HG02759 (cell line): Measurements from ENCODE around the gene CCDC110.
A peak's percentile ranks its signal among the peaks of the same experiment; 100 is the strongest.
"Not testable (repeated sequence)": the region's sequence is repeated elsewhere in the genome, so short reads cannot be mapped to it uniquely, and the experiment has no call there.

Experiments
- ATAC-seq: cut with Tn5 transposase; IDR thresholded peaks from one replicate; pipeline ENCODE4 v1.9.1; 2021; ENCODE audit warnings: mild to moderate bottlenecking, moderate library complexity; ENCODE audit not compliant: unreplicated experiment

Gene CCDC110

DNA sequence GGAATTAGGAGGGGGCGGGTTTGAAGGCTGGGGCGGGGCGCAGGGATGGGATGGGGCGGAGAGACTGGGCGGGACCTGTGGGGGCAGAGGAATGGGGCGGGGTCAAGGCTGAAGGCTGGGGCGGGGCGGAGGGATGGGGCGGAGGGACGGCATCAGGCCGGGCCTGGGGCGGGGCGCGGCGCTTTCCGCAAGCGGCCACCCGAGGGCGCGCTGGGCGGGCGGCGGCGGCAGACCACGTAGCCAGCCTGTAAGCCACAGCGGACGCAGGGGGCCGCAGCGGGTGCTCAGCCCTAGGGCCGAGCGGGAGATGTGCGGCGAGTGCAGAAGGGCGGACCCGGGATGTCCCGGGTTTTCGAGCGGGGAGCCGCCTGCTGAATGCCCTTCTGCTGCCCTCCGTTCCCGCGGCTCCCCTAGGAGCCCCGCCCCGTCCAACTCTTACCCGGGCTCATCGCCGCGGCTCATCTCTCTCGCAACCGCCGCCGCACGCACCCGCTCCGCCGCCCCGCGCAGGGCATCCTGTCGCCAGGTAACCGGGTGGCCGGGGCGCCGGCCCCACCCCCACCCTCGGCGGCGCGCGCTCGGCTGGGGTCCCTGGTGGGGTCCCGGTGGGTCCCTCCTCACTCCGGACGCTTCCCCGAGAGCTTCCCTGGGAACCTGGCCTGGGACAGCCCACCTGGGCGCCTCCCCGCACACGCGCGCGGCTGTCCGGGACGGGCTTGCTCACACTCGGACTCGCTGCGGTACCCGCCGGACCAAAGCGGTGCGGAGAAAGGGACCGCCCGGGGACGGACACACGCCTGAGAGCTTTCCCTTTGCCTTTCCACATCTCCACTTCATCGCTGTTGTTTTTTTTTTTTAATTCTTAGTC, at the start of gene CCDC110:
Gene CCDC110, minus strand, starts transcription at position 499 of the 868 bp plus-strand sequence. Its CDS starts 50 bp downstream, at position 449.
- ATAC-seq = peak; percentile 96

DNA sequence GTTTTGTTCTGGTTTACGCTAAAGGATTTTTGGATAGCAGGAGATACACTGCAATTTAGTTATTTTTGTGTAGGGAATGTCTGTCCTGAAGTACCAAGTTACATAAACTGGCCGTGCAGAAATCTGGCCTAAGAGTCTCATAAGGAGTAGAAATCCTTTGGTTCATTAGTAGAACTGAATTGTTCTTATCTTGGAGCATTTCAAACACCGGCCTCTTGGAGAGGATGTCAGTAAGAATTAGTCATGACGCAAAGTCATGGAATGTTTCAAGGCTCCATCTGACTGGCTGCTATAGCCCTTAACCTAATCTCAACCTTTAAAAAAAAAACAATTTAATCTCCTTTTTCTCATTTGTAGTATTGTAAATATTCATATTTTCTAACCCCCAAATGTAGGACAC, 48.6 kb upstream of the CCDC110 start:
- ATAC-seq = no peak

DNA sequence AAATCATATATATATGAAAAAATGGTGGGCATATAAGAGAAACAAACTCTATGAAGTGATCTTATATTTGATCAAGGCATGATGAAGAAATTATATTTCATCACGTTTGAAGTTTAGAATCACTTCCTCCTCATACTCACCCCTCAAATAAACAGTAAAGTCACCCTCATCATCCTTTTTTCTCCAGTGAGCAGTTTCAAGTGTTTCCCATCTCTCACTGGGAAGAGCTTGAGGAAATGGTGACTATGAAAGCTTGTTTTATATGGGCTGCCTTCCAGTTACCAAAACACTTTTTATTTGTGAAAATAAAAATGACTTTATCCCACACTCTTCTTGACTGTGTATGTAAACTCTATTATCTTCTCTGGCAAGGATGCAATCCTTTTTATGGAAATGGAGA, 47.0 kb upstream of the CCDC110 start:
- ATAC-seq = no peak

DNA sequence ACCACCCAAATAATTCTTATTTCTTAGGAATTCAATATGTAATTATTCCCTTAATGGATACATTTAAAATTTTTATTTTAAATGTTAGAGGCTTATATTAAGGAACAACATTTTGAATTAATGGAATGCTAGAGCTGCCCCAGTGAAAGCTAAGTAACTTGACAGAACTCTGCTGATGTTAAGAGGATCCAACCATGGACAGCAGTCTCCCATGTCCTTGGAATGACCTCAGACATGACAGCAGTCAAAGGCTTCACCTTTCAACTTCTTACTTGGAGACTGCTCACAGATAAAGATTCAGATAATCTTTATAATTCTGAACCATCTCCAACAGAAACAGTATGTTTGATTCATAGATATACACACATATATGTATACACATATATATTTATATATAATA, 46.5 kb upstream of the CCDC110 start:
- no peak for ATAC-seq

DNA sequence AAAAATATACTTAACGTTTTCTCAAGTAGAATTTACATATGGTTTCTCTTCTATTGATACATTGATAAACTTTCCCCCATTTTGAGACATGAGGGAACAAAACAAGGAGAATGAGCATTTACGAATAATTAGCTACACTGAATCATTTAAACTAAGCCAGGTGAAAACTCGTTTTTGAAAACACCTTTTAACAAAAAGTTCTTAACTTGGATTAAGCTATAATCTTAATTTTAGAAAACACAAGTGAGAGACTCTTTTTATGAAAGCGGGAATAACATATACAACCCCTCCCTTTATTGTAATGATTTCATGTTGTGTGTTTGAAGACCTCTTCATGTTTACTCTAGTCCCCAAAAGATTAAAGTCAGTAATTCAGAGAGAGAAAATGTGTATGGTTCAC, 43.7 kb upstream of the CCDC110 start:
- no peak for ATAC-seq

DNA sequence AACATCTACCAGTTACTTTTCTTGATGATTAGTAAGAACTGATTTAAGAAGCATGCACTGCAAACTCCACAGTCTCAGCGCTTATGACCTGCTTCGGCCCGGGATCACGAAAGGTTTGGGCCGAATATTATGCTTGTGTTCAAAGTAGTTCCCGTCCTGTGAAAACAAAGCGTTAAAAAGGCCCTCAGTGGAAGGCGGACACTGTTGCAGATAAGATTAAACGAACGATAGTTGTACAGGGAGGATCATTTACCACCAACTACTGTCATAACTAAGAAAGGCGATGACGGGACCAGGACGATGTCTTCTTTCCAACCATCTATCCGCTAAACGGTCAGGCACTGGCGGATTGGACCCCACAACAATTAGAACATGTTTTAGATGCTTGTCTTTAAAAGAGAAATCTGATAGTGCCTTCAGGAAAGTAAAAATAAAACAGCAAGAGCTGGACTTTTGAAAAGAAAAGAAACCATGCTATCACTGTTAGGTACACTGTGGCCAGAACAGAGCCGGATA, 42.7 kb upstream of the CCDC110 start:
- ATAC-seq = no peak

DNA sequence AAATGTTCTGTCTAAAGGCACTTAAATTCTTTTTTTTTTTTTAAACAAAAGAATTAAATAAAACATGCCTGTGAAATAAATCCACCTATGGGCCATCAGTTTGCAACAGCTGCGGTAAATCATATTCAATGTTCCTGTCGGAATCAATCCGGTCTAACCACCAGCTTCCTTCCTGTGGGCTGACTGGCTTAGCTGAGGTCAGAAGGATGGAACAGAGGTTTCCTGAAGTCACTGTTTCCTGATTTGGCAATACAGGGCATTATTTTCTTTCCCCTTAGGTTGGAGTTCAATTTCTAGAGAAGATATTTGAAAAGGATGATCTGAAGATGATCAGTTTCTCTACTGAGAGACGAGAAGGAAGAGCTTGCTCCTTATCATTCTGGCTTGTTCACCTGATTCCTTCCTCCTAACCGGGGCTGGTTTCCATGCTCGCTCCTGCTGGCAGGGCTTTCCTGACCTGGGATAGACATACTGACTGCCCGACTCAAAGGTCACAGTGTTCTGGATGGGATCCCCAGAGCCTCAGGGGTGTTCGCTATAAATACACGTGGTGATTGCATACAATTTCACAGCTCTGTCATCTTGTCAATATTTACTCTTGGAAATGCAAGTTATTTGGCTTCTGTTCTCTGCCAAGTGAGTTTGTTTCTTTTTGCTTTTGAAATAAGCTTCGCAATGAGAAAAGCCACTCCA, 42.1 kb upstream of the CCDC110 start:
- ATAC-seq = no peak

DNA sequence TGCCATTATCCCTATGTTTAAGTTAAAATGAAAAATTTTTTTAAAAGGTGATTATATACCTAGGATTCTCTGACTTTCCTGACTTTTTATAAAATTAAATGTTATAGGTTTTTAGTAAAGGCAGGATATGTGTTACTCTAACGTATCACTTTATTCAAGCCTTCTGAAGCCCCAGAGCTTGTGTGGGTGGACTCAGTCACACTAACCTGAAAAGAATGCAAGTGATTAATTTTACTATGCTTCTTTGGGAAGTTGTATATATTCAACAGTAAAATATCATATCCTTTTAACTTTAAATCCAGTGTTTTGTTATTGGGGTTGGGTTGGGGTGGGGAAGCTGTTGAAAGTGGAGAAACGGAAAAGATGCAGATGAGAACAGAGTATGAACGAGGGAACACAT, 41.0 kb upstream of the CCDC110 start:
- ATAC-seq = no peak

DNA sequence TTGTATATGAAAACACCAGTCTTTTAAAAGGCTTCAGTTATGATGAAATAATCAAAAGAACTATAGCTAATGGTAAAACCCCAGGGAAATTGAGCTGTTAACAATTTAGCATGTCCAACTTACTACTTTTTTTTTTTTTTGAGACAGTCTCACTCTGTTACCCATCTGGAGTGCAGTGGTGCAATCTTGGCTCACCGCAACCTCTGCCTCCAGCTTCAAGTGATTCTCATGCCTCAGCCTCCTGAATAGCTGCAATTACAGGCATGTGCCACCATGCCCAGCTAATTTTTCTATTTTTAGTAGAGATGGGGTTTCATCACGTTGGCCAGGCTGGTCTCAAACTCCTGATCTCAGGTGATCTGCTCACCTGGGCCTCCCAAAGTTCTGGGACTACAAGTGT, 39.7 kb upstream of the CCDC110 start:
- ATAC-seq = not testable (repeated sequence)

DNA sequence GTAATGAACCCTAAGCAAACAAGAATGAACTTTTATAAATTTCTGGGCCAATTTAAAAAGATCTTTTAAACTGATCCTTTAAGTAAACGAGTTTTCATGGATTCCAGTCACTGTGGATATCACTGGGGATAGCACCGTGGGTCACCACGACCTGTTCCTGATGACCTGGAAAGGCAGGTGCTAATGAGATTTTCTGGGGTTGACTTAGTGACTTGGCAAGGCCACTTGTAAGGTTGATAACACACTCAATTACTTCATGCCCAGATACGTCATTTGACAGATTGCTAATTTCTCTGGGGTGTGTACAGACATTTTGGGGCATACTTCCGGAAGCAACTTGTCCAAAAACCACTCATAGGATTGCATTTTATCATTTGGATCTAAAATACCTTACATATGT, 39.3 kb upstream of the CCDC110 start:
- ATAC-seq = no peak

DNA sequence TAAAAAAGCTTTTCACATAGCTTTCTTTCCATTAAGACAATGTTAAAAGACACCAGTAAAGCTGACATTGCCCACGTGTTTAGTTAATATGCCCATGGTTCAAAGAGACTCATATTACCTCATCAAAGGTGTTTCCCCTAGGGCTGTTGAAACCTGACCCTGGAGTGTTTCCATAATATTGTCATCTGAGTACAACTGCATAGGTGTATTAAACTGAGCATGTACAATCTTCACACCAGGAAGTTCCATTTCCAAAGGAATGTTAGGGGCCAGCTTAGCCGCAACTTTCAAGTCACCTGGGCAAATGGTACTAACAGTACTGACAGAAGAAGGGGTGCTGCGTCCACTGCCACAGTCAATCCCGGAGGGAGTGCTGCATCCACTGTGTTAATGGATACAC, 36.6 kb upstream of the CCDC110 start:
- no peak for ATAC-seq

DNA sequence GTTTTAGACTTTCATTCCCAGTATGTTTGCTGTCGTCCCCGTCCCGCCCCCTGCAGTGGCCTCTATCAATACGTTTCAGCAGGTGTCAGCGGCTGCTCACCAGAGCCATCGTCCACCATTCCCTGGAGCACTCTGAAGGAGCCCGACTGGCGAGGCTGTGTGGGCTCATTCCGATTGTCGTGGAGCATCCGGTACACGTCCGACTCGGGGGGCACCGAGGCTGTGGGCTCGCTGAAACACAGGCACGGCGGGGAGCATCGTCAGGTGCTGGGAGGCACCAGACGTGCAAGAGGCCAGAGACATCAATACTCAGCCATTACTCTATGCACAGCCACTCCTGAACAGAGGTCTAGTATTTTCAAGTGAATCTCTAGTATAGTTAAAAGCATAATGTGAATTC, 34.9 kb upstream of the CCDC110 start:
- ATAC-seq = no peak

DNA sequence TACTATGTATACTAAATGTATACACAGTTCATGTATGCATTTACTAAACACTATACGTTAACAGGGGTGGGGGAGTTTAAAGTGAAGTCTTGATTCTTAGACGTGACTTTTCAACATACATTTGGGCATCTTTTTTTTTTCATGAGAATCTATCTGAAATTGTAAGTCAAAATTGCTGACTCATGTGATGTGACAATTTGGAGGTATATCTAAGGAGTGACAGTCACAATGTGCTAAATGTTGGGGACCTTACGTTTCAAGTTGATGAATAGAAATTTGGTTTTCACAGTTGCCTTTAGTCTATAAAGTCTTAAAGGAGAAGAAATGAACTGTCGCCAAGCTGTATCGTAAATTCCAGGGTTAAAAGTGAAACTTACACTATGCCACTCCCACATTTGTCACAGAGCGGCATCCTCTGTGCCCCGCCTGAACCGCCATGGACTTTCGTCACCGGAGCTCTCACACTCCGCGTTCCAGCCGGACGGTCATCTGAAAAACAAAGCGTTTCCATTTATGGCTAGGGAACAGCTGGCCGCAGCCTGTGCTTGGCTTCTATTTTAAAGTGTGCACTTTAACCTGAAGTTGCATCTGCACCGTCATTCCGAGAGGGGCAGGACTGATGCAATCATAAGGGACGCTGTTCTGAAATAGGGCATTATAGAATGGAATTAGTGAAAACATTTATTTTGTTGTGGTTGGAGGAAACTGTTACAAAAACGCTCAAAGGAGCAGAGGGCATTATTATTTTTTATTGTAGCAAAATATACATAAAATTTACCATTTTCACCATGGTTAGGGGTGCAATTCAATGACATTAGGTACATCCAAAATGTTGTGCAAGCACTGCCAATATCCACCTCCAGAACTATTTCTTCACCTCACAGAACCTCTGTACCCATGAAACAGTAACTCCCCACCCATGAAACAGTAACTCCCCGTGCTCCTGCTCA, 32.8 kb upstream of the CCDC110 start:
- no peak for ATAC-seq

DNA sequence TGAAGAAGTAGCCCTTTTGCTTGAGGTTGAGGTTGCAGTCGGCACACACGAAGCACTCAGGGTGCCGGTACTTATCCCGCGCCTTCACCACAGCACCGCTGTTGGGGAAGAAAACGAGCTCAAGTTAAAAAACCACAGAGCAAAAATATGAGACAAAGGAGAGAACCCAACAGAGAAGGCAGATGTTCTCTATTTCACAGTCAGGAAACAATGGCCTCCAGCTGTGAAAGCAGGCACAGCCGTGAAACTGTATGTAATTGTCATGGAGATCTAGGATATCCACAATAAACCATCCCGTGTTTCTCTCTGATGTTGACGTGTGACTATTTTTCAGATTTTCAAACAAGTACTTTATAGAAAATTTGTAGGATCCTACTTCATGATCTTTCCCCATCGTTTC, 30.9 kb upstream of the CCDC110 start:
- no peak for ATAC-seq

DNA sequence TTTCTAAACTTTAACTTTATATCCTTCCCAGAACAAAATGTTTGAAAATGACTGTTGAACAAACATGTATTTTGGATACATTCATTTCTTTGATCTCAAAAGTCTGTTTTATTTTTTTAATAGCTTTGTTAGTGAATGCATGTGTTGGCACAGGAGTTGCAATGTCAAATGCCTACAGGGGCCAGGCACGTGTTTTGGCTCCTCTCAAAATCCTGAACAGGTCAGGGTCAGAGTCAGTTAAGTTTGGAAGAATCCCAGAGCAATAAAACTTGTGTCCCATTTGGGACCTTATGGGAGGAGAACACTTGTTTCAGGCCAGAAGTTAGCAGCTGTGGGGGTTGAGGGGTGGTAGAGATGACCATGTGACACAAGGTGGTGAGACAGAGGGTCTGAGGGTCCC, 29.0 kb upstream of the CCDC110 start:
- no peak for ATAC-seq

DNA sequence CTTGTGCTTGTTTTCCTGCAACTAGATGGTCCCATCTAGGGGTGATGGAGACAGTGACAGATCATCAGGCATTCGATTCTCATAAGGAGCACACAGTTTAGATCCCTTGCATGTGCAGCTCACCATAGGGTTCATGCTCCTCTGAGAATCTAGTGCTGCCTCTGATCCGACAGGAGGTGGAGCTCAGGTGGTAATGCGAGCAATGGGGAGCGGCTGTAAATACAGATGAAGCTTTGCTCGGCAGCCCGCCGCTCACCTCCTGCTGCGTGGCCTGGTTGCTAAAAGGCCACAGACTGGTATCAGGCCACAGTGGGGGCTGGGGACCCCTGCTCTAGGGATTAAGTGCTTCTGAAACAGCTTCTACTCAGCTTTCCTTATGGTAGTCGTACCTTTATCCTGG, 28.5 kb upstream of the CCDC110 start:
- ATAC-seq = no peak

DNA sequence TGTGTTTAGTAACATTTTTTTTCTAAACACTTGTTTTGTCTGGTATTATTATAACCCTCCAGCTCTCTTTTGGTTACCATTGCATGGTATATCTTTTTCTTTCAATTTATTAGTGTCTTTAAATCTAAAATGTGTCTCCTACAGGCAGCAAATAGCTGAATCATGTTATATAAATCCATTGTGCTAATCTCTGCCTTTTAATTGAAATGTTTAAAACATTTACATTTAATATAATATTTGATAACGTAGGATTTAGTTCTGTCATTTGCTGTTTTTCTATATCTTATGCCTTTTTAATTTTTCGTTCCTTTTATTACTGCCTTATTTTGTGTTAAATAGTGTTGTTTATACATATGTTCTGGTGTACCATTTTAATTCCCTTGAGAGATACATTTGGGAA, 17.1 kb upstream of the CCDC110 start:
- ATAC-seq = no peak

DNA sequence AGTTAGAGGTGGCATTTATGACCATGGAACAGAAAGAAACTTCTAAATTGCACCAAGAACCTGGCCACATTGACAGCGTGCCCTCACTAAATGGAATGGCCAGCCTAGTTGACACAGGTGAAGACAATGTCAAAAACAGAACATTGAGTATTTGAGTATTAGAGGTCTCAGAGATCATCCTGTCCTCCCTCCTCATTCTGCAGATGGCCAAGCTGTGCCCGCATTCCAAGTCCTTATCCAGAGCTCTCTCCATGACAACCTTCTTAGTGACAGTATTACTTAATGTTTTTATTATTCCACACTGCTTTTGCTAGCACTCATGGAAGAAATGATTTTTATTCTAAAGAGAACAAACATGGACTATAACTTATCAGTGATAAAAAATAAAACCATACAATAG, 9.9 kb upstream of the CCDC110 start:
- no peak for ATAC-seq

DNA sequence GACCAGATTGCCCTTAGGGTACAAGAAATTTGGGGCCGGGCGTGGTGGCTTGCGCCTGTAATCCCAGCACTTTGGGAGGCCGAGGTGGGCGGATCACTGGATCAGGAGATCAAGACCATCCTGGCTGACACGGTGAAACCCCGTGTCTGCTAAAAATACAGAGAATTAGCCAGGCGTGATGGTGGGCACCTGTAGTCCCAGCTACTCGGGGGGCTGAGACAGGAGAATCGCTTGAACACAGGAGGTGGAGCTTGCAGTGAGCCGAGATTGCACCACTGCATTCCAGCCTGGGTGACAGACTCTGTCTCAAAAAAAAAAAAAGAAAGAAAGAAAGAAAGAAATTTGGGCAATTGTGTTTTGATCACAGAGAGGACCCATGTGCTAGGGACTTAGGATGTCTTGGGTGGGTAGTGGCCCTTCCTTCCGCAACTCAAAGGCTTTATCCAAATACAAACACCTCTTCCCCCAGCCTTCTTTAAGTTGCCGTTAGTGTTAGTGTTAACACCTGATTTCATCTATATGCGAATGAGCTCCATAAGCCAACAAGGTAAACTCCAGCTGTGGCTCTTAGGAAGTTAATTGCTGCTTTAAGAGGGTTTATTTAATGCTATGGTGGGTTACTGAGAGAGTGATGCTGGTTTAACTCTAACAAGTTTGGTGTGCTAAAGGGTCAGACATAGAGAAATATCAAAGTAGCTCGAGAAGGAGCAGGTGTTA, 8.6 kb upstream of the CCDC110 start:
- ATAC-seq = peak; percentile 24

DNA sequence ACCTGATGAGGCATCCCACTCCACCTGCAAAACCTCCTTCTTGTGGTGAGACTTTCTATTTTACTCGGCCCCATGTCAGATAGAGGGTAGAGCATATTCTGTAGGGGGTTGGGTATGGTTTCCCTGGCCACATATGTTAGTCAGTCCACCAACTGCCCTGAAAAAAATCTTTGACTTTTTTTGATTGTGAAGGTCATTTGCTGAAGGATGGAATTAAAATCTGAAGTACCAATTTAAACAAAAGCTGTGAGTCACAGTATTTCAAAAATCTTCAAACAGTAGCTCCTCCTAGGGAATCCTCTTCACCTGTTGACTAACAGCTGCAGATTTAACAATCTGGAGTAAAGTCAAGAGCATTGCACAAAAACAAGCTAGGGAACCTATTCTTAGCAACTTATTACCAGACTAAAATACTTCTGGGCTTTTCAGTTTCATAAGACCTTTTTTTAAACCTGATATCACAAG, 8.0 kb upstream of the CCDC110 start:
- peak; percentile 95 for ATAC-seq
